Urothelium cell line (cell line): ENCODE measurements around the gene PODXL2.
A peak's percentile ranks its signal among the peaks of the same experiment; 100 is the strongest.
"Not testable (repeated sequence)": the region's sequence is repeated elsewhere in the genome, so short reads cannot be mapped to it uniquely, and the experiment has no call there.

ENCODE experiments used
- DNase-seq: peaks from one replicate; pipeline ENCODE4 v3.0.0; 2011; ENCODE audit warnings: low spot score, mixed read lengths
- FAIRE-seq: peaks from 2 replicates; lab custom pipeline; 2011; peaks lifted over from hg19 to GRCh38; lab: Jason Lieb, UNC

PODXL2 gene

GRCh38 chr3:127652246-127652995 is 23.4 kb downstream of the PODXL2 start:
- peak; percentile 78 for DNase-seq
- FAIRE-seq: no peak

- DNase-seq (no peak), FAIRE-seq (no peak)
Measured at GRCh38 chr3:127654374-127654773, 25.4 kb downstream of the PODXL2 start.

GRCh38 chr3:127654993-127655392 is 26.0 kb downstream of the PODXL2 start:
- DNase-seq, FAIRE-seq: not testable (repeated sequence)

- peak; percentile 46 for DNase-seq
- no peak for FAIRE-seq
Measured at GRCh38 chr3:127655641-127656040, 26.7 kb downstream of the PODXL2 start.

- DNase-seq: no peak
- no peak for FAIRE-seq
Measured at GRCh38 chr3:127656906-127657305, 27.9 kb downstream of the PODXL2 start.

- FAIRE-seq: no peak
Measured at GRCh38 chr3:127658234-127658633, 29.2 kb downstream of the PODXL2 start.

GRCh38 chr3:127660621-127661251 is 31.8 kb downstream of the PODXL2 start:
- no peak for DNase-seq
- no peak for FAIRE-seq

More at GRCh38 chr3:127658234-127658633, 29.2 kb downstream of the PODXL2 start:
- DNase-seq: no peak

- FAIRE-seq (no peak), DNase-seq (no peak)
Measured at GRCh38 chr3:127661600-127661999, 32.6 kb downstream of the PODXL2 start.

- FAIRE-seq (no peak), DNase-seq (no peak)
Measured at GRCh38 chr3:127662001-127662469, 33.0 kb downstream of the PODXL2 start.

- FAIRE-seq (no peak), DNase-seq (no peak)
Measured at GRCh38 chr3:127663151-127663550, 34.2 kb downstream of the PODXL2 start.

- no peak for FAIRE-seq
- DNase-seq: no peak
Measured at GRCh38 chr3:127665165-127665564, 36.2 kb downstream of the PODXL2 start.

GRCh38 chr3:127665586-127665985 is 36.6 kb downstream of the PODXL2 start:
- DNase-seq: no peak
- no peak for FAIRE-seq

- FAIRE-seq (no peak), DNase-seq (no peak)
Measured at GRCh38 chr3:127666676-127667075, 37.7 kb downstream of the PODXL2 start.

GRCh38 chr3:127667119-127667681 is 38.2 kb downstream of the PODXL2 start:
- DNase-seq (no peak), FAIRE-seq (no peak)

GRCh38 chr3:127668906-127669305 is 39.9 kb downstream of the PODXL2 start:
- FAIRE-seq: no peak
- no peak for DNase-seq

GRCh38 chr3:127669541-127670228 is 40.7 kb downstream of the PODXL2 start:
- FAIRE-seq (no peak), DNase-seq (no peak)

- no peak for DNase-seq
- FAIRE-seq: no peak
Measured at GRCh38 chr3:127670229-127670559, 41.2 kb downstream of the PODXL2 start.

- DNase-seq (no peak), FAIRE-seq (no peak)
Measured at GRCh38 chr3:127670761-127671522, 42.0 kb downstream of the PODXL2 start.

- peak; percentile 41 for DNase-seq
Measured at GRCh38 chr3:127671523-127672428, 42.8 kb downstream of the PODXL2 start.

More at GRCh38 chr3:127671523-127672428, 42.8 kb downstream of the PODXL2 start:
- no peak for FAIRE-seq
